Posterior vena cava (tissue), 2 donors: ENCODE data around the gene TTC13. TPM values are rescaled to one million over a fixed set of nuclear protein-coding genes. Genes with fewer than 3 reads are reported as not detected.
"Not testable (repeated sequence)": the region's sequence is repeated elsewhere in the genome, so short reads cannot be mapped to it uniquely, and the experiment has no call there.

Experiments
- DNase-seq: peaks from one replicate; pipeline ENCODE4 v3.0.0-alpha.2; 2020; ENCODE audit warnings: low spot score
- intact Hi-C, 2 donors: fragments of 100-400 bp; cut with DNase I; formaldehyde crosslinking; loops; one replicate each; pipeline versions ENCODE4 v1.14.1 to v1.14.2; 2022 to 2023
- total RNA-seq, 2 donors: library from RNA; stranded (reverse); fragmentation: NEBNext Ultra II Directional; extraction: Animal tissue kit (Norgen Biotek cat#: 25700); gene quantifications; one replicate each; pipeline ENCODE4 v1.2.1, GENCODE V29; 2021
- donor health status: DM: yes; HTN: yes; CAD: no.
- donor health status: DM: yes; HTN: yes; CAD: no.

The TTC13 gene
- total RNA-seq, 2 donors from 2014 or later, result 13.7 to 17.4 TPM

- DNase-seq, result no peak
- intact Hi-C loops, result no loop called here
Measured at GRCh38 chr1:230994860-230995259, 16.2 kb upstream of the TTC13 start.

- intact Hi-C loops, result no loop called here
- no peak for DNase-seq
Measured at GRCh38 chr1:230992100-230992774, 13.6 kb upstream of the TTC13 start.

GRCh38 chr1:230987448-230987847 lies 8.8 kb upstream of the TTC13 start:
- DNase-seq, result no peak
- intact Hi-C loops, result no loop called here

GRCh38 chr1:230986976-230987375 lies 8.3 kb upstream of the TTC13 start:
- intact Hi-C loops, result no loop called here
- DNase-seq, result no peak

- intact Hi-C loops, result no loop called here
- no peak for DNase-seq
Measured at GRCh38 chr1:230985711-230986110, 7.0 kb upstream of the TTC13 start.

GRCh38 chr1:230984622-230985515 lies 6.2 kb upstream of the TTC13 start:
- intact Hi-C loops, DNase-seq: not testable (repeated sequence)

- DNase-seq, result no peak
- intact Hi-C loops, result no loop called here
Measured at GRCh38 chr1:230983811-230984210, 5.2 kb upstream of the TTC13 start.

- DNase-seq, result no peak
- intact Hi-C loops, result no loop called here
Measured at GRCh38 chr1:230982696-230983095, 4.0 kb upstream of the TTC13 start.

GRCh38 chr1:230979952-230980351 lies 1.3 kb upstream of the TTC13 start:
- DNase-seq, result no peak
- intact Hi-C loops, result no loop called here

- intact Hi-C loops, result no loop called here
Measured at GRCh38 chr1:230979389-230979716, 692 bp upstream of the TTC13 start.

GRCh38 chr1:230977761-230978490 lies 735 bp downstream of the TTC13 start:
- peak; percentile 84 for DNase-seq
- intact Hi-C loops, result no loop called here

More at GRCh38 chr1:230979389-230979716, 692 bp upstream of the TTC13 start:
- no peak for DNase-seq

- DNase-seq, result no peak
- intact Hi-C loops, result no loop called here
Measured at GRCh38 chr1:230976825-230977747, 1.6 kb downstream of the TTC13 start.

- intact Hi-C loops, result no loop called here
- no peak for DNase-seq
Measured at GRCh38 chr1:230976360-230976759, 2.3 kb downstream of the TTC13 start.

- intact Hi-C loops, result no loop called here
- DNase-seq, result no peak
Measured at GRCh38 chr1:230975636-230976035, 3.0 kb downstream of the TTC13 start.

GRCh38 chr1:230972855-230973271 lies 5.8 kb downstream of the TTC13 start:
- intact Hi-C loops, result loop anchor here in 1 of 2 donors (5.0 kb wide), 1 partner anchor 586 kb away; no protein-coding TSS in a partner anchor
- no peak for DNase-seq

- no peak for DNase-seq
- intact Hi-C loops, result loop anchor here in 1 of 2 donors (5.0 kb wide), 1 partner anchor 584 kb away; no protein-coding TSS in a partner anchor
Measured at GRCh38 chr1:230971771-230972170, 6.9 kb downstream of the TTC13 start.

GRCh38 chr1:230970432-230970831 lies 8.2 kb downstream of the TTC13 start:
- intact Hi-C loops, result loop anchor here in 1 of 2 donors (5.0 kb wide), 1 partner anchor 583 kb away; no protein-coding TSS in a partner anchor
- DNase-seq, result no peak

- no peak for DNase-seq
Measured at GRCh38 chr1:230966358-230966873, 12.2 kb downstream of the TTC13 start.

GRCh38 chr1:230965535-230965934 lies 13.1 kb downstream of the TTC13 start:
- intact Hi-C loops, result no loop called here
- DNase-seq, result no peak

More at GRCh38 chr1:230966358-230966873, 12.2 kb downstream of the TTC13 start:
- intact Hi-C loops, result no loop called here
